Pancreas (tissue), 10 donors: Measurements from ENCODE around the gene FIGLA. TPM values are rescaled to one million over a fixed set of nuclear protein-coding genes. Genes with fewer than 3 reads are reported as not detected.

Experiments used
- ATAC-seq, 4 donors: fragments of 200-7000 bp; cut with Tn5 transposase; one replicate each; pipeline versions ENCODE4 v1.8.0 to v1.9.1; 2020; ENCODE audit warnings: mild to moderate bottlenecking in 4 of 4, moderate library complexity in 4 of 4
- DNase-seq, 6 donors: peaks; one replicate each; pipeline ENCODE4 v3.0.0-alpha.2; 2020
- FAIRE-seq: peaks from 2 replicates; lab custom pipeline; 2012; peaks lifted over from hg19 to GRCh38; lab: Jason Lieb, UNC
- H3K27ac ChIP-seq, 4 donors: fragments of 200-600 bp; sonication (generic); 1 replicate in 3 of 4; 2 replicates in 1 of 4; pipeline versions ENCODE4 v1.5.0 to v1.8.0; 2020
- H3K27me3 ChIP-seq, 4 donors: fragments of 200-600 bp; one replicate each; pipeline ENCODE4 v1.8.0; 2021
- H3K36me3 ChIP-seq, 3 donors: fragments of 200-600 bp; sonication (generic) in 1 of 3; one replicate each; pipeline versions ENCODE4 v1.5.0 to v1.8.0; 2020 to 2021
- H3K4me1 ChIP-seq, 3 donors: fragments of 200-600 bp; one replicate each; pipeline ENCODE4 v1.8.0; 2021
- H3K4me3 ChIP-seq, 4 donors: fragments of 200-600 bp; sonication (generic) in 2 of 4; one replicate each; pipeline versions ENCODE4 v1.5.0 to v1.8.0; 2020 to 2021
- H3K9me3 ChIP-seq, 4 donors: fragments of 200-600 bp; one replicate each; pipeline ENCODE4 v1.8.0; 2021
- CTCF ChIP-seq, 4 donors: fragments of 200-600 bp; sonication (generic) in 3 of 4; IDR thresholded peaks; one replicate each; pipeline versions ENCODE4 v1.5.0 to v1.8.0; 2021; ENCODE audit warnings: antibody characterized with exemption in 4 of 4
- WGBS, 2 donors: extraction: QIAGEN DNeasy Blood & Tissue Kit; methylation state at CpG; one replicate each; pipeline ENCODE4 v1.1.7; 2013; 5-methylcytosine and 5-hydroxymethylcytosine counted together
- intact Hi-C, 3 donors: fragments of 100-400 bp; cut with DNase I; formaldehyde crosslinking; loops; one replicate each; pipeline versions ENCODE4 v1.11.1 to v1.14.2; 2022
- polyA plus RNA-seq, 2 donors: library from polyadenylated mRNA; stranded (reverse); fragments of 200-250 nt; gene quantifications; one replicate each; pipeline ENCODE4 v1.2.3, GENCODE V29; 2013
- total RNA-seq, 6 donors: library from RNA; stranded (reverse); fragmentation: NEBNext Ultra II Directional in 4 of 6; extraction: Animal tissue kit (Norgen Biotek cat#: 25700) in 4 of 6; gene quantifications; one replicate each; pipeline versions ENCODE4 v1.2.1 to v1.2.4, GENCODE V29; 2021 to 2023
- donor health status: healthy with polysubstance abuse.
- donor health status: DM: no; HTN: no; CAD: no; lungs with moderate emphysema.
- donor health status: DM: no; HTN: no; CAD: no.
- donor health status: control.
- donor health status: control.
- donor health status: Bipolar disorder and iron deficiency.
- donor health status: DM: yes; HTN: yes; CAD: no.
- donor health status: DM: no; HTN: no; CAD: no.
- donor health status: DM: no; HTN: no; CAD: no.
- donor health status: DM: yes; HTN: yes; CAD: no.

Gene FIGLA
- total and polyA plus RNA-seq, 8 donors = 0.83 to 1.1 TPM; not detected in 6

- DNase-seq (no peak), FAIRE-seq (no peak), ATAC-seq (no peak)
- Histone ChIP-seq H3K36me3 (no peaks in the 10 kb centered on the region), H3K9me3 (no peaks in the 10 kb centered on the region), H3K4me1 (no peaks in the 10 kb centered on the region), H3K4me3 (no peak overlapping the region), H3K27me3 (no peaks in the 10 kb centered on the region), H3K27ac (no peak overlapping the region)
- intact Hi-C loops = no loop called here
- WGBS, 2 donors = 55 to 65% methylated on average over 3 of the region's 3 CpGs
- no peak for TF ChIP-seq CTCF (IDR thresholded peaks at IDR 0.05)
Measured at GRCh38 chr2:70779491-70779890, 11.0 kb downstream of the FIGLA start.

- H3K4me1 ChIP-seq = no peaks in the 10 kb centered on the region
- no peak for TF ChIP-seq CTCF (IDR thresholded peaks at IDR 0.05)
- H3K36me3 ChIP-seq = no peaks in the 10 kb centered on the region
- H3K27me3 ChIP-seq = no peaks in the 10 kb centered on the region
- no peak overlapping the region for H3K4me3 ChIP-seq
- FAIRE-seq (no peak), DNase-seq (no peak), ATAC-seq (no peak)
- WGBS, 2 donors = 49 to 78% methylated on average over 1 of the region's 1 CpG
- intact Hi-C loops = no loop called here
- no peak overlapping the region for H3K27ac ChIP-seq
- H3K9me3 ChIP-seq = no peaks in the 10 kb centered on the region
Measured at GRCh38 chr2:70778676-70779075, 11.8 kb downstream of the FIGLA start.

GRCh38 chr2:70777450-70777849 lies 13.0 kb downstream of the FIGLA start:
- intact Hi-C loops = no loop called here
- Histone ChIP-seq H3K9me3 (no peaks in the 10 kb centered on the region), H3K4me1 (no peaks in the 10 kb centered on the region), H3K27me3 (no peaks in the 10 kb centered on the region), H3K27ac (no peak overlapping the region), H3K36me3 (no peaks in the 10 kb centered on the region), H3K4me3 (no peak overlapping the region)
- FAIRE-seq (no peak), ATAC-seq (no peak), DNase-seq (no peak)
- WGBS, 2 donors = 49 to 50% methylated on average over 2 of the region's 2 CpGs
- no peak for TF ChIP-seq CTCF (IDR thresholded peaks at IDR 0.05)

GRCh38 chr2:70776266-70776665 lies 14.2 kb downstream of the FIGLA start:
- no peak for FAIRE-seq
- 81 to 85% methylated on average over 3 of the region's 3 CpGs for WGBS, 2 donors
- intact Hi-C loops = no loop called here

More at GRCh38 chr2:70776266-70776665, 14.2 kb downstream of the FIGLA start:
- Histone ChIP-seq H3K4me1 (no peaks in the 10 kb centered on the region), H3K4me3 (no peak overlapping the region), H3K27me3 (no peaks in the 10 kb centered on the region), H3K27ac (no peak overlapping the region), H3K9me3 (no peaks in the 10 kb centered on the region), H3K36me3 (no peaks in the 10 kb centered on the region)
- no peak for TF ChIP-seq CTCF (IDR thresholded peaks at IDR 0.05)
- no peak for ATAC-seq
- no peak for DNase-seq
